Measurements from ENCODE around the gene KIF26B.

DNA sequence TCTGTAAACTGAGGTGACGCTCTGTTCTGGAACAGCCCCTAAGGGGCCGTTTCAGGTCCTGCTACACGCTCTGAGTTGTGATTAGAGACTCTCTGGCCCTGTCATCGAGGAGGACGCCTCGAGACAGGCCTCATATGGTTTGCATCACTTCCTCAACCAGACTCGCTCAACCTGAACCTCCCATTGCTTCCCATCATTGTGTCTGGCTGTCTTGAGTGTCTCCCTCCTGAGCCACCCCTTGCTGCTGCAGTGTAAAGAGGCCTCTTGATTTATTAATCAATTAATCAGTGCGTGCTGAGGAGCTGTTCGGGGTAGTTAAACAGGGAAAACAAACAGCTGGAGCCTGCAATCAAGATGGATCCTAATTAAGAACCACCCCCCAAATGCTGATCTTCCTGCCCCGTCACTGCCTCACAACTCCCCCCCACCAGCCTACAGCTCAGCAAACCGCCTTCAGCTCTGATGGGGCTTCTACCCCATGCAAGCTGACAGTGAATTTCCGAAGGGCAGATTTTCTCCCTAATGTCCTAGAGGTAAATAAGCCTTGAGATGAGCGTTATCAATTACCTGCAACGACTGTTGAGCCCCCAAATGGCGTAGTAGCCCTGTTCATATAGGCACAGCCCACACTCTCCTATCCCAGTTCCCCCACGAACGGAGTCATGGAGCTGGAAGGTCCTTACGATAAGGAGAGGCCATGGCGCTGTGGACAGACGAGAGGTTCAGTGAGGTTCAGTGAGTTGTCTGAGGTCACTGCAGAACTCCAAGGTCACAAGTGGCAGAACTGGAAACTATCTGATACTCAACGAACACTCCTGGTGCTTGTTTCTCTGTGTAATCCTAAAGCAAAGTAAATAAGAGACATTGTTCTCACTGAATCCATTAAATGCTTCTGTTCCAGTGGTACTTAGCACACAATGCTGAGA lies 210.6 kb downstream of the KIF26B start:
- TF ChIP-seq POLR2A (IDR thresholded peaks at IDR 0.05; ENCODE audit: low read depth, low read length) (no peak), TAF1 (IDR thresholded peaks at IDR 0.05; ENCODE audit: low read depth, low read length) (no peak), SPI1 (IDR thresholded peaks at IDR 0.05; ENCODE audit: low read depth, low read length) (peak; percentile 37; the same call in 1 of the 2 replicates)
